B cell (primary cell): Measurements from ENCODE around the gene ZFP92.

Experiments used
- CTCF ChIP-seq: fragments of 200-600 bp; IDR thresholded peaks from one replicate; pipeline ENCODE4 v1.8.0; 2022; ENCODE audit warnings: antibody characterized with exemption, mild to moderate bottlenecking
- EZH2 ChIP-seq: IDR thresholded peaks from 2 replicates; pipeline ENCODE4 v1.6.1; 2012; ENCODE audit warnings: borderline replicate concordance, low read depth, mild to moderate bottlenecking, moderate library complexity, low read length; ENCODE audit not compliant: insufficient read depth, poor library complexity, severe bottlenecking

GRCh38 chrX:153416781-153417450 is 5.6 kb downstream of the ZFP92 start:
- no peak for TF ChIP-seq CTCF
- no peak for TF ChIP-seq EZH2
